HCEC 1CT (cell line): ENCODE measurements around the gene CMTM6.
"Not testable (repeated sequence)": the region's sequence is repeated elsewhere in the genome, so short reads cannot be mapped to it uniquely, and the experiment has no call there.

Experiments used
- DNase-seq: peaks from one replicate; pipeline ENCODE4 v3.0.0-alpha.2; 2017

CMTM6 gene, protein sequence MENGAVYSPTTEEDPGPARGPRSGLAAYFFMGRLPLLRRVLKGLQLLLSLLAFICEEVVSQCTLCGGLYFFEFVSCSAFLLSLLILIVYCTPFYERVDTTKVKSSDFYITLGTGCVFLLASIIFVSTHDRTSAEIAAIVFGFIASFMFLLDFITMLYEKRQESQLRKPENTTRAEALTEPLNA

DNA sequence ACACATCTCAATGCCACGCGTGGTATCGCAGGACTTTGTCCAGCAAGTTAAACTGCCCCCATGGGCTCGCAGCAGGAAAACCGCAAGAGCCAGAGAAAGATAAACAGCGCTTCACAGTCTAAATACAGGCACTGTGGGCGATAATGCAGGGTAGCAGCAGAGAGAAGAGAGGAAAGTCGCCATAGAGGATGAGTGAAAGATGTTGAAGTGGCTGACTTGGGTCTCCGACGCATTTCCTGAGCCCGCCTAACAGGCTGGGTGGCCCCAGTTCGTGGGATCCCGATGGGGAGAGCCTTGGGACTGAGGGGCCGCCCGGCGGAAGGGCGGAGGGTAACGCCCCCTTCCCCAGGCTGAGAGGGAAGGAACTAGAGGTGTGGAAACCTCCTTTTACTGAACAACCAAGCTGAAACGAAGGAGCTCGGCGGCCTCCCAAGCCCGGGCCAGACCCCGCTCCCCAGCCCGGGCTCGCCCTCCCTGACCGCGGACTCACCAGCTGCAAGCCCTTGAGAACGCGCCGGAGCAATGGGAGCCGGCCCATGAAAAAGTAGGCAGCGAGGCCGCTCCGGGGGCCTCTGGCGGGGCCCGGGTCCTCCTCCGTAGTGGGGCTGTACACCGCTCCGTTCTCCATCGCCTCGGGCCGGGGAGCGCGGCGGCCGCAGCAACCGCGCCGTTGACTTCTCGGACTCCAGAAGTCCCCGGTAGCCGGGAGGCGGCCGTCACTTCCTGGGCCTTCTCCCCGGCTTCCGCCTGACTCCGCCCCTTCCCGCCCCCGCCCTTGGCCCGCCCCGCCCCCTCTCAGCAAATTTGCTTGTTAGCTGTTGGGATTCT is at the start of gene CMTM6:
Gene CMTM6 (minus strand): TSS at position 735 of the 828 bp plus-strand sequence. CDS start 107 bp downstream, at position 628.
- peak; percentile 92 for DNase-seq

- no peak for DNase-seq
Measured at GRCh38 chr3:32552013-32552412, 49.4 kb upstream of the CMTM6 start.

DNA sequence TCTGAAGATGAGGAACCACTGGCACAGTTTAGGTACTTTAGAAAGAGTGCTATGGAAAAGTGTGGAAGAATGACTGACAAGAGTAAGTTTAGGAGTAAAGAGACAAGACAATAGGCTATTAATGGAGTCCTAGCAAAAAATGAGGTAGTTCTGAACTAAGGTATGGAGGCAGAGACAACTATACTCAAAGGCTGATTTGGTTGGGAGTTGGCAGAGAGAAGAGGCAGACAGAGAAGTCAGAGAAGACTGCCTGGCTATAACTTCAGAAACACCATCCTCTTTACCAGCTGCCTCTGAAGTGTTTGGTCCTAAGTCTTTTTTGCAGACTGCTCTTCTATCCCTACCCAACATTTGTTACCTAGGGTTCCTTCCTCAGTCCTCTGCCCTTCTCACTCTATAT is 48.8 kb upstream of the CMTM6 start:
- DNase-seq = no peak

DNA sequence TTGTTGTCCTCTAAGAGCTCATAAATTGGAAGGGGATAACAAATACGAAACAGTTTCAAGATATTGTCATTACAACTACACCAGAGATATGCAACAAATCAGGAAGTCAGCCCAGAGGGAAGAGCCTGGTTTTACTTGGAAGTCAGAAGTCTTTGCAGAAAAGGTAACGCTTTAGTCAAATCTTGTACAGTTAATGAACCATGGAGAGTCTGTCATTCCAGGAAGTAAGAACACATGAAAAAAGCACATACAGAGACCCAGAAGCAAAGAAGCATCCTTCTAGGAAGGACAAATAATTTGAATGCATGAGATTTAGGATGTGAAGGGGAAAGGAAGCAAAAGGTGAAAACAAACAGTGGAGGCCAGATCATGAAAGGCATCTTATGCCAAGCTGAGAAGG is 48.4 kb upstream of the CMTM6 start:
- no peak for DNase-seq

GRCh38 chr3:32545305-32545704 is 42.7 kb upstream of the CMTM6 start:
- DNase-seq = no peak

GRCh38 chr3:32544894-32545293 is 42.2 kb upstream of the CMTM6 start:
- DNase-seq = no peak

- no peak for DNase-seq
Measured at GRCh38 chr3:32542807-32543206, 40.2 kb upstream of the CMTM6 start.

DNA sequence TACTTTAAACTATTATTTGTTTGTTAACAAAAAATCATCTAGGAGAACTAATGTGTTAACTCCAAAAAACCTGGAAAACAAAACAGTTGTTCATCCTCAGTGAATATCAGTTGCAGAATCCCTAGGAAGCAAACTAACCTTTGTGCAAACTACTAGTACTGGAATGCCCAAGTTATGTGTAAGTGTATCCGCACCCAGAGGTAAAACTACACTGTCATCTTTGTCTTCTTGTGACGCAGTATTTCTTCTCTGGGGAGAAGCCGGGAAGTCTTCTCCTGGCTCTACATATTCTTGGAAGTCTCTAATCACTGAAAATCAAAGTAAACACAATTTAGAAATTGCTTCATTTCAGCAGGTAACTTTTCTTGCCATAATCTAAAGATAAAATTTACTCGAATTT is 38.2 kb upstream of the CMTM6 start:
- no peak for DNase-seq

DNA sequence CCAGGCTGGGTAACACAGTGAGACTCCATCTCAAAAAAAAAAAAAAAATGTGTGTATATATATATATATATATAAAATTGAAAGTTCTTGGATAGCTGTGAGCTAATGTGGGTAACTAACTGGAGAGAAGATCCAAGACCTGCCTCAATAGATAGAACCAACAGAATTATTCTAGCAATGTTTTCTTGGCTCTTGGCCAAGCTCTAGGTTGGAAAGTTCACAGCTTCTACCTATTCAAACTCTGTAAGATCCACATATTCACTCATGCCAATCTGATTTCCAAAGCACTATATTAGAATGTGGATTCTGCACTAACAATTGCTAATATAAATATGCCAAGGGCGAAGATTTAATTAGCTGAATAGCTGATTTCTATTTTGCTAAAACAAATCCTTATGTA is 29.8 kb upstream of the CMTM6 start:
- DNase-seq = no peak

GRCh38 chr3:32531010-32531647 is 28.5 kb upstream of the CMTM6 start:
- no peak for DNase-seq

GRCh38 chr3:32525720-32526119 is 23.1 kb upstream of the CMTM6 start:
- no peak for DNase-seq

GRCh38 chr3:32522682-32523081 is 20.0 kb upstream of the CMTM6 start:
- no peak for DNase-seq

DNA sequence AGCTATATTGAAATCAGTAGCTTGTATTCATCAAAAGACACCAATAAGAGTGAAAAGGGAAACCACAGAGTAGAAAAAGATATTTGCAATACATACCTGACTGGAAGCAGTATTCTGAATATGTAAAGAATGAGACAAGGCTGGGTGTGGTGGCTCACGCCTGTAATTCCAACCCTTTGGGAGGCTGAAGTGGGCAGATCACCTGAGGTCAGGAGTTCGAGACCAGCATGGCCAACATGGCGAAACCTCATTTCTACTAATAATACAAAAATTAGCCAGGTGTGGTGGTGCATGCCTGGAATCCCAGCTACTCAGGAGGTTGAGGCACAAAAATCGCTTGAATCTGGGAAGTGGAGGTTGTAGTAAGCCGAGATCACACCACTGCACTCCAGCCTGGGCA is 16.3 kb upstream of the CMTM6 start:
- not testable (repeated sequence) for DNase-seq

- DNase-seq = not testable (repeated sequence)
Measured at GRCh38 chr3:32516751-32517150, 14.1 kb upstream of the CMTM6 start.

DNA sequence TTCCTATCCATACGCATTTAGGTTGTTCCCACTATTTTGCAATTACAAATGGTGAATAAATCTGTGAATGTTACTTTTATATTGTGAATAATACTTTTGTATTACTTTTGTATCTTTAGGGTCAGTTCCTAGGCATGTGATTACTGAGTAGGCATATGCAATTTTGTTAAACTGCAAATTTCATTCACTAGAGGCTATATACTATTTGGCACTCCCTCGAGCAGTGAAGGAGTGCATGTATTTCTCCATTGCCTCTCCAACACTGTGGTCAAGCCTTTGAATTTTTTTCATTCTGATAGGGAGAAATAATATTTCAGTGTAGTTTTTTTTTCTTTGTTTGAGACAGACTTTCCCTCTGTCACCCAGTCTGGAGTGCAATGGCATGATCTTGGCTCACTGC is 8.4 kb upstream of the CMTM6 start:
- no peak for DNase-seq

DNA sequence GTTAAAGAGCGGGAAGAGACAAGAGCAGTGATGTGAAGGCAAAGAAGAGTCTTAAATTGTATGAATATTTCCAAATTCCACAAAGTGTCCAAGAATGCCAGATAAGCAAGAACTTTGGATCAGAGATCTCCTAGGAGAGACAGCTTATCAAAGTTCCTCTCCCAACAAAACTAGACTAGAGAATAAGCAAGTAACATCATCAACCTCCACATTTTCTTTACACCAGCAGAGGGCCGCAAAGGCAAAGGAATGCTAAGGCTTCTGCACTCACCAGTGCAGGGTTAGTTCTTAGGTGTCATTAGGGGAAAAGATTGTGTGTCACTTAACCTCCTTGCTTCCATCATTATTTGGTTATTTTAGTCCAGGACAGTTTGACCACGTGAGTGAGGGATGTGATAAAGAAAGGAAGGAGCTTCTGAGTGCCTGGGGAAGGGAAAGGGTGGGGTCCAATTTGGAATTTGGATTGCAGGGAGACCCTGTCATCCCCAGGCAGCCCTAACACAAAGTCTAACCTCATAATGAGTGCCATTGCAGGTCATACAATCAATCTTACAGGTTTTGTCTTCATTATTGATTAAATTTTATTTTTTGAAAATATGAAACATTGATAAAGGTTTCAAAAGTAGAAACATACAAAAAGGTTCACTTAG is 7.5 kb upstream of the CMTM6 start:
- DNase-seq = peak; percentile 63

DNA sequence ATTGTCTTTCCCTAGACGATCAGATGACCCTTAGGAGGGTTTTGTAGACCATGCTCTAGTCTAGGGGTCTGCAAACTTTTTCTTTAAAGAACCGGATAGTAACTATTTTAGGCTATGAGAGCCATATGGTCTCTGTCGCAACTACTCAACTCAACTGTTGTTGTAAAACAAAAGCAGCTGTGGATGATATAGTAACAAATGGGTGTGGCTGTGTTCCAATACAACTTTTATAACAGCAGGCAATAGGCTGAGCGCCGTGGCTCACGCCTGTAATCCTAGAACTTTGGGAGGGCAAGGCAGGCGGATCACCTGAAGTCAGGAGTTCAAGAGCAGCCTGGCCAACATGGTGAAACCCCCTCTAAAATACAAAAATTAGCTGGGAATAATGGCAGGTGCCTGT is 6.1 kb upstream of the CMTM6 start:
- DNase-seq = no peak

- DNase-seq = no peak
Measured at GRCh38 chr3:32506466-32506865, 3.8 kb upstream of the CMTM6 start.

GRCh38 chr3:32502946-32503286 is 264 bp upstream of the CMTM6 start:
- DNase-seq = no peak

DNA sequence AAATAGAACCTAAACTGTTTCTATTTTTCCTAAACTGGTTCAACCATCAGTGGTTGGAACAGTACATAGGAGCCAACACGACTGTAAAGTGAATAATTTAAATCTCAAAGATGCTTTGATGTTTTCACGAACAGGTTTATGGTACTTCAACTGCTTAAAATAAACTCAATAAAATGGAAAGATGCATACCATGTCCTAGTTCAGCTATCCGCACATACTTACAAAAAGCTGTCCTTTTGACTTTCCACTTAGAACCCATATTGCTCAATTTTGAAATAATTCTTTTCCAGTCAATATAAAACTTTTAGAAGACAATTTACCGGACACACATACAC is 902 bp downstream of the CMTM6 start:
- no peak for DNase-seq

DNA sequence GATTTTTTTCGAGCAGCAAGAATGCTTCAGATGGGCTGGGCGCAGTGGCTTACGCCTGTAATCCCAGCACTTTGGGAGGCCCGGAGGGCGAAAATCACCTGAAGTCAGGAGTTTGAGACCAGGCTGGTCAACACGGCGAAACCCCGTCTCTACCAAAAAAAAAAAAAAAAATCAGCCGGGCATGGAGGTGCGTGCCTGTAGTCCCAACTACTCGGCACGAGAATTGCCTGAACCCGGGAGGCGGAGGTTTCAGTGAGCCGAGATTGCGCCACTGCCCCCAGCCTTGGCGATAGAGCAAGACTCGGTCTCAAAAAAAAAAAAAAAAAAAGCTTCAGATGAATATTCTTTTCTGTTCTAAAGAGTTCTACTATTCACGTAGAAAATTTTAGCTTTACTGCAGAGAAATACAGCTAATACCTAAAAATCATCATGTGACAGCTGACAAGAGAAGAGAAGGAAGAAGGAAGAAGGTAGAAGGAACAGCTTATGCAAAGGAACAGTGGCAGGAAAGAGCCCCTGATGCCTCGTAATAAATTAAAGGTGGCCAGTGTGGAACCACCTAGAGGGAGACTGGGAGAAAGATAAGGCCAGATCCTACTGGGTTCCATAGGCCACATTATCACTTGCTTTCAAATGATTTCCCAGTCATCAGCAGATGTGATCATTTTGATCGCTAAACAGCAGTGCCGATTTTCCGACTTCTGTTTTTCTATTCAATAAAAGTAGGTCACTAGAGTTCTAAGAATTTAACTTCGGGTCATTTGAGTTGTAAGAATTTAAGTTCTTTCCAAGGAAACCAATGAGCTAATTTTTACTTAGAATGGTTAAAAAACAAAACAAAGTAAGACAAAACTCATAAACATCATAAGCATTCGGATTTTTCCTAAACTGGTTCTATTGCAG is 1.5 kb downstream of the CMTM6 start:
- no peak for DNase-seq

GRCh38 chr3:32500231-32500630 is 2.4 kb downstream of the CMTM6 start:
- no peak for DNase-seq

- DNase-seq = no peak
Measured at GRCh38 chr3:32499585-32499984, 3.1 kb downstream of the CMTM6 start.
